Mesodermal cell (in vitro differentiated cells): ENCODE results near the gene NEDD8.

ENCODE experiments used
- H3K27ac ChIP-seq: 2 replicates; pipeline ENCODE4 v1.7.0; 2013; ENCODE audit warnings: mild to moderate bottlenecking, low read depth, low read length, moderate library complexity; ENCODE audit not compliant: severe bottlenecking
- H3K36me3 ChIP-seq: 2 replicates; pipeline ENCODE4 v1.7.1; 2013; ENCODE audit warnings: mild to moderate bottlenecking, low read length, moderate library complexity; ENCODE audit not compliant: control insufficient read depth, insufficient read depth
- H3K4me1 ChIP-seq: one replicate; pipeline ENCODE4 v1.7.1; 2013; ENCODE audit warnings: mild to moderate bottlenecking, low read length; ENCODE audit not compliant: insufficient read depth, control insufficient read depth, poor library complexity, severe bottlenecking
- H3K4me3 ChIP-seq: 2 replicates; pipeline ENCODE4 v1.7.0; 2013; ENCODE audit warnings: low read length, control low read depth, mild to moderate bottlenecking; ENCODE audit not compliant: insufficient read depth, poor library complexity, severe bottlenecking; ENCODE audit errors: extremely low read depth
- H3K9me3 ChIP-seq: 2 replicates; pipeline ENCODE4 v1.7.1; 2013; ENCODE audit warnings: mild to moderate bottlenecking, low read length, moderate library complexity; ENCODE audit not compliant: control insufficient read depth
- WGBS, 2 experiments: methylation state at CpG; one replicate each; pipeline ENCODE4 v1.1.5; 2013; ENCODE audit warnings: missing lambda C conversion rate in 2 of 2; ENCODE audit not compliant: insufficient coverage in 2 of 2; 5-methylcytosine and 5-hydroxymethylcytosine counted together

The NEDD8 gene

GRCh38 chr14:24183014-24183481 lies 49.1 kb downstream of the NEDD8 start:
- Histone ChIP-seq H3K9me3 (no peaks in the 10 kb centered on the region), H3K36me3 (peaks cover 82% of the 10 kb centered on the region), H3K4me3 (no peak overlapping the region), H3K4me1 (peaks cover 8% of the 10 kb centered on the region), H3K27ac (no peak overlapping the region)
- WGBS, 2 experiments, result 97 to 100% methylated on average over 8 to 12 of the region's 15 CpGs

GRCh38 chr14:24182110-24182882 lies 49.9 kb downstream of the NEDD8 start:
- peaks cover 85% of the 10 kb centered on the region for H3K36me3 ChIP-seq

DNA sequence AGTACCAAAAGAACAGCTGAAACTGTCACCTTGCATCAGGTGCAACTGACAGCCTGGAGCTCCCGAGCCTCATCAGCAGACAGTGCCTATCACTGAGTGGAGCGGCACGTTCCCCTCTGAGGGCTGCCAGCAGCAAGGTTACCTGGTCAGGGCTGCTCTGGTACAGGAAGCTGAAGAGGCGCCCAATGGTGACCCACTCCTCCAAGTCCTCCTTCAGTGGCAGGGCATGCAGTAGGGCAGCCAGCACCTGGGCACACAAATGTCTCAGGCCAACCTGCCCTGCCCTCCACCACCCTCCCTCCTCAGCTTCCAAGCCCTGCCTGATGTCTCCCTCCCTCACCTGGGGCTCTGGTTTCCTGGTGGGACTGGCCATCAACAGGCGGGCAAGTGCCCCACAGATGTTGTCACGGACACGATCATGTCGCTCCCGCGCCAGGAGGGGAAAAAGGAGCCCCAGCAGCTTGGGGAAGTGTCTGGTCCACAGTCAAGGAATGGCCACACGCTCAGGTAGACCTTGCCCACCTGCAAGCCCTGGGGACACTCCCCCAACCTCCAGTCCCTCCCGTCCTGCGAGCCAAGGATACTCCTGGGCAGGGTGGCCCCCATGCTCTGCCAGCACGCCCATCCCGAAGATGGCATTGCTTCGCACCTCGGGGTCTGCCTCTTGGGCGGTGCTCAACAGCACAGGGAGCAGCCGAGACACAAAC lies 50.6 kb downstream of the NEDD8 start:
- Histone ChIP-seq H3K4me3 (no peak overlapping the region), H3K4me1 (no peaks in the 10 kb centered on the region), H3K27ac (no peak overlapping the region), H3K9me3 (no peaks in the 10 kb centered on the region), H3K36me3 (peaks cover 84% of the 10 kb centered on the region)
- 93 to 95% methylated on average over 18 to 19 of the region's 19 CpGs for WGBS, 2 experiments

More at GRCh38 chr14:24182110-24182882, 49.9 kb downstream of the NEDD8 start:
- peaks cover under 1% of the 10 kb centered on the region for H3K4me1 ChIP-seq
- H3K27ac ChIP-seq, result no peak overlapping the region
- WGBS, 2 experiments, result 93 to 96% methylated on average over 11 to 14 of the region's 14 CpGs
- no peak overlapping the region for H3K4me3 ChIP-seq
- no peaks in the 10 kb centered on the region for H3K9me3 ChIP-seq

DNA sequence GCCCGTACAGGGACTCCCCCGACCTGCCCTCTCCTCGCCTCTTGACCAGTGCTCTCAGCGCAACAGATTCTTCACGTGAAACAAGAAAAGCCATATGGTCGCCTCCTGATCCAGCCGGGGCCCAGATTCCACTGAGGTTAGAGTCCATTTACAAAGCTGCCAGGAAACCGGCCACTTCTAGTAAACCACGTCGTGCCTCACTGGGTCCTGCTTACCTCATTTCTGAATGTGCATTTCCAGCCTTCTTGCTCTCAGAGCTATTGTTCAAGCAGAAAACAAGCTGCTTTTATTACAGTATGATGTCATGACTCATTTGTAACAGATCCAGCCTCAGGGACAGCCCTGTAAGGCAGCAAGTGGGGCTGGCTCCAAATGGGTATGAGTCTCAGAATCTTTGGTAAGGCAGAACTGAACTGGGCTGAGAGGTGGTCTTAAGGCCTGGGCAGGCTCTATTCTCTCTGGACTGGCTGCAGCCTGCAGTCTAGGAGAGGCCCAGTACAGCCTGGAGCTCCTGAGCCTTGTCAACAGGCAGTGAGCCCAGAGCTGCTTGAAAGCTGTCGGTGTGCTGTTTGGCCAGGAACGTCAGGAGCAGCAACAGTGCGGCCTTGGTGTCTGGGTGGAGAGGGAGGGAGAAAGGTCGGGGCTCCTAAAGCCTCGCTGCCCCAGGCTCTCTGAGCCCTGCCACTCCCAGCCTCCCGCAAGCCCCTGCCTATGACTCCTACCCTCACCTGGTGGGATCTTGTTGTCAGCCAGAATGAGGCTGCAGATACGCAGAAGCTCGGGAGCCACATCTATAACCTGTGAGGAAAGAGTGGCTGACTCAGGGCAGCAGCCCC lies 52.0 kb downstream of the NEDD8 start:
- Histone ChIP-seq H3K27ac (peak overlapping the region; percentile 29), H3K36me3 (peaks cover 71% of the 10 kb centered on the region)

GRCh38 chr14:24179294-24179960 lies 52.7 kb downstream of the NEDD8 start:
- 95 to 97% methylated on average over 5 to 9 of the region's 14 CpGs for whole genome bisulfite sequencing, 2 experiments
- no peaks in the 10 kb centered on the region for H3K9me3 ChIP-seq
- H3K4me3 ChIP-seq, result no peak overlapping the region
- H3K27ac ChIP-seq, result no peak overlapping the region
- H3K4me1 ChIP-seq, result no peaks in the 10 kb centered on the region
- H3K36me3 ChIP-seq, result peaks cover 63% of the 10 kb centered on the region

More for the DNA sequence above, 52.0 kb downstream of the NEDD8 start:
- no peak overlapping the region for H3K4me3 ChIP-seq
- no peaks in the 10 kb centered on the region for H3K9me3 ChIP-seq
- 87 to 90% methylated on average over 14 to 16 of the region's 18 CpGs for WGBS, 2 experiments
- no peaks in the 10 kb centered on the region for H3K4me1 ChIP-seq

DNA sequence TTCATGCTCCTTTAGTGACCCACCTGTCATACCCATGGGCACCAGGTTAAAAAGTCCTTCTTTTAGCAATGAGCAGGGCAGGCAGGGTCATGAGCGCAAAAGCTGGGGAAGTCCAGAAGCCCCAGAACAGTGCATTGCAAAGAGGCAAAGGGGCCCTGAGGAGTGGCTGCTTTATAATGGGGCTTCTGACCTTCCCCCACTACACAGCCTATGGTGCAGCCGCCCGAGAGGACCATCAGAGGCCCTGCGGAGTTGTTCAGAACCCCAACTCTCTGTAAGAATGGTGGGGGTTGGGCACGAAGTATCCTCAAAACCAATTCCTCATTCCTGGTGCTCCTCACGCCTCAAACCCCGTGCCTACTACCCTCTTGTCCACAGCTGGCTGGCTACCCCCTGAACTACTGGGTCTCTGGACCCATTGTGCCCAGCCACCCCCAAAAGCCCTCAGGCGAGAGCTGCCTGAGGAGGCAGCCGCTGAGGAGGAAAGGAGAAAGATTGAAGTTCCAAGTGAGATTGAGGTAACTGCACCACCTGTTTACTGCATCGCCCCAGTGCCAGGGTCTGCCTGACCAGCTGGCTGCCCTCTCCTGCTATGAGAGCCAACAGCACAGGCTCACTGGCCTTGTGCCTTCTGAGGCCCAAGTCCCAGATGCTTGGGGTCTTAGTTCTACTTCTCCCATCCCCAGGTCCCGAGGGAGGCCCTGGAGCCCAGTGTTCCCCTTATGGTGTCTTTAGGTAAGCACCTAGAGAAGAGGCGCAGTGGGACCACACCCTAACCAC lies 53.6 kb downstream of the NEDD8 start:
- H3K9me3 ChIP-seq, result no peaks in the 10 kb centered on the region
- no peak overlapping the region for H3K4me3 ChIP-seq
- no peak overlapping the region for H3K27ac ChIP-seq
- 87 to 92% methylated on average over 7 to 8 of the region's 12 CpGs for WGBS, 2 experiments
- no peaks in the 10 kb centered on the region for H3K4me1 ChIP-seq
- H3K36me3 ChIP-seq, result peaks cover 57% of the 10 kb centered on the region

DNA sequence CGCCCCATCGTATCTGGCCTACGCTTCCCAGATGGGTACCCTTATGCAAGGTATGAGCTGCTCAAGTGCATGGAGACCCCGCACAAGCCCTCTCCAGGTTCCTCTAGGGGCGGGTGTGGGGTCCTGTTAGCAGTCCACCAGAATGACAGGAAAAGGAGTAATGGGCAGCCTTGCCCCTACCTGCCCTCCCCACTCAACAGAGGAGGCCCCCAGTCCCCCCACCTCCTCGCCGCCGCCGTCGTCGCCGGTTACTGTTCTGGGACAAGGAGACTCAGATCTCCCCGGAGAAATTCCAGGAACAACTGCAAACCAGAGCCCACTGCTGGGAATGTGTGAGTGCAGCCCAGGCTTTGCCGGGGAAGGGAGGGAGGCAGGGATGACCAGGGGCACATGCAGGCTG lies 54.3 kb downstream of the NEDD8 start:
- Histone ChIP-seq H3K27ac (no peak overlapping the region), H3K36me3 (peaks cover 50% of the 10 kb centered on the region), H3K4me1 (no peaks in the 10 kb centered on the region), H3K9me3 (no peaks in the 10 kb centered on the region), H3K4me3 (no peak overlapping the region)
- 90 to 100% methylated on average over 6 to 9 of the region's 14 CpGs for WGBS, 2 experiments

- Histone ChIP-seq H3K27ac (no peak overlapping the region), H3K9me3 (no peaks in the 10 kb centered on the region), H3K4me3 (no peak overlapping the region), H3K4me1 (no peaks in the 10 kb centered on the region), H3K36me3 (peaks cover 45% of the 10 kb centered on the region)
- WGBS, 2 experiments, result 89 to 100% methylated on average over 4 to 8 of the region's 12 CpGs
Observed at GRCh38 chr14:24177041-24177825, 54.9 kb downstream of the NEDD8 start.

DNA sequence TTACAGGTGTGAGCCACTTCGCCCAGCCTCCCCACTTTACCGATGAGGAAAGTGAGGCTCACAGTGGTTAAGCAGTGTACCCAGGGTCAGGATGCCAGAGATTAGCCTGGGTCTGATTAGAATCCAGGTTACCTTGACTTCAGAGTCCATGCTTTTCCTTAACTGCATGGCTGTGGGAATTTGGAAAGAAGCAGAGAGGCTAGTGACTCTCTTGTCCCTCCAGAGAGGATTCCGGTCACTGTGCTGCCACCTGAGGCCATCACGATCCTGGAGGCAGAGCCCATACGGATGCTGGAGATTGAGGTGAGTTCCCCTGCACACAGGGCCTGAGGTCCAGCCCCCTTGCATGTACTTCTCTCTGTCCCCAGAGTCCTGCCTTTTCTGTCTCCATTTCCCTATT lies 55.6 kb downstream of the NEDD8 start:
- H3K36me3 ChIP-seq, result peaks cover 39% of the 10 kb centered on the region
- no peaks in the 10 kb centered on the region for H3K4me1 ChIP-seq
- 93 to 97% methylated on average over 5 of the region's 5 CpGs for WGBS, 2 experiments
- H3K27ac ChIP-seq, result no peak overlapping the region
- no peaks in the 10 kb centered on the region for H3K9me3 ChIP-seq
- no peak overlapping the region for H3K4me3 ChIP-seq
